Activated B cell treated with CpG ODN at 0.5 μM for 24 hours (primary cell): ENCODE data around the gene FRY. TPM values are rescaled to one million over a fixed set of nuclear protein-coding genes. Genes with fewer than 3 reads are reported as not detected.

Source experiments
- ATAC-seq: fragments of 200-7000 bp; cut with Tn5 transposase; one replicate; pipeline ENCODE4 v1.10.0; 2021; ENCODE audit warnings: low read depth, mild to moderate bottlenecking, moderate library complexity
- CTCF ChIA-PET: fragments of 350-600 bp; sonication (Branson Sonifier 250); formaldehyde crosslinking; loops from one replicate; lab custom pipeline; 2021; ENCODE audit warnings: antibody characterized with exemption; lab: Charles Lee
- POLR2A ChIA-PET: fragments of 350-600 bp; sonication (Branson Sonifier 250); formaldehyde crosslinking; loops from one replicate; lab custom pipeline; 2021; ENCODE audit warnings: antibody characterized with exemption; lab: Charles Lee
- DNase-seq: peaks from one replicate; pipeline ENCODE4 v3.0.0; 2022
- H3K27ac Mint-ChIP-seq: one replicate; pipeline ENCODE4 v1.8.0; 2020; ENCODE audit warnings: mixed read lengths
- H3K27me3 Mint-ChIP-seq: one replicate; pipeline ENCODE4 v1.8.0; 2021; ENCODE audit warnings: mixed read lengths
- H3K36me3 Mint-ChIP-seq: one replicate; pipeline ENCODE4 v1.8.0; 2021; ENCODE audit warnings: low read depth, mixed read lengths
- H3K4me1 Mint-ChIP-seq: one replicate; pipeline ENCODE4 v1.8.0; 2021; ENCODE audit warnings: mixed read lengths
- H3K4me3 Mint-ChIP-seq: one replicate; pipeline ENCODE4 v1.8.0; 2020; ENCODE audit warnings: mild to moderate bottlenecking, mixed read lengths
- H3K9me3 Mint-ChIP-seq: one replicate; pipeline ENCODE4 v1.8.0; 2020; ENCODE audit warnings: mixed read lengths
- intact Hi-C: fragments of 100-400 bp; cut with micrococcal nuclease; formaldehyde crosslinking; loops from one replicate; pipeline ENCODE4 v1.15.1; 2024
- total RNA-seq: library from RNA; stranded (reverse); gene quantifications from 2 replicates; pipeline ENCODE4 v1.2.3, GENCODE V29; 2022
- TF ChIP-seq, protein P1 (sequence below): fragments of 200-600 bp; IDR thresholded peaks from one replicate; pipeline ENCODE4 v1.8.0; 2022; ENCODE audit warnings: antibody characterized with exemption, mild to moderate bottlenecking

Gene FRY
- total RNA-seq, 1 donor from 2014 or later, result 4.8 TPM

DNA sequence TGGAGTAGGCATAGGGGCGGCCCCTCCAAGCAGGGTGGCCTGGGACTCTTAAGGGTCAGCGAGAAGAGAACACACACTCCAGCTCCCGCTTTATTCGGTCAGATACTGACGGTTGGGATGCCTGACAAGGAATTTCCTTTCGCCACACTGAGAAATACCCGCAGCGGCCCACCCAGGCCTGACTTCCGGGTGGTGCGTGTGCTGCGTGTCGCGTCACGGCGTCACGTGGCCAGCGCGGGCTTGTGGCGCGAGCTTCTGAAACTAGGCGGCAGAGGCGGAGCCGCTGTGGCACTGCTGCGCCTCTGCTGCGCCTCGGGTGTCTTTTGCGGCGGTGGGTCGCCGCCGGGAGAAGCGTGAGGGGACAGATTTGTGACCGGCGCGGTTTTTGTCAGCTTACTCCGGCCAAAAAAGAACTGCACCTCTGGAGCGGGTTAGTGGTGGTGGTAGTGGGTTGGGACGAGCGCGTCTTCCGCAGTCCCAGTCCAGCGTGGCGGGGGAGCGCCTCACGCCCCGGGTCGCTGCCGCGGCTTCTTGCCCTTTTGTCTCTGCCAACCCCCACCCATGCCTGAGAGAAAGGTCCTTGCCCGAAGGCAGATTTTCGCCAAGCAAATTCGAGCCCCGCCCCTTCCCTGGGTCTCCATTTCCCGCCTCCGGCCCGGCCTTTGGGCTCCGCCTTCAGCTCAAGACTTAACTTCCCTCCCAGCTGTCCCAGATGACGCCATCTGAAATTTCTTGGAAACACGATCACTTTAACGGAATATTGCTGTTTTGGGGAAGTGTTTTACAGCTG is 283.9 kb downstream of the FRY start, which contains the start of the genes BRCA2 and ZAR1L:
Gene BRCA2, plus strand, starts transcription at position 271 of the 790 bp plus-strand sequence. CDS start 953 bp downstream, outside the sequence.
Gene ZAR1L, minus strand, starts transcription at position 126 of the 790 bp plus-strand sequence. CDS start 3,438 bp downstream, outside the sequence.
- Mint-ChIP-seq H3K27me3 (no peaks in the 10 kb centered on the region), H3K27ac (peak within 1 kb of the TSS; percentile 100), H3K9me3 (no peaks in the 10 kb centered on the region), H3K4me1 (peaks cover 14% of the 10 kb centered on the region), H3K4me3 (peak within 1 kb of the TSS; percentile 94), H3K36me3 (peaks cover 11% of the 10 kb centered on the region)
- ChIA-PET CTCF (interaction anchor here (0.7 to 4.1 kb wide), 9 partner anchors 10 to 1228 kb away, joined by 3 to 17 read pairs (median 3); partner anchors contain the start of genes N4BP2L1 and PDS5B), POLR2A (interaction anchor here (0.6 to 3.8 kb wide), 29 partner anchors 9 to 1287 kb away, joined by 3 to 64 read pairs (median 4); partner anchors contain the start of genes FRY, N4BP2L1, N4BP2L2 and PDS5B)
- peak; percentile 80 for DNase-seq
- peak; percentile 88 for ATAC-seq
- intact Hi-C loops, result loop anchor here (1.0 to 10.0 kb wide), 11 partner anchors 113 to 1502 kb away; partner anchors contain the start of genes B3GLCT, FRY, N4BP2L1 and N4BP2L2
- TF ChIP-seq, protein P1, sequence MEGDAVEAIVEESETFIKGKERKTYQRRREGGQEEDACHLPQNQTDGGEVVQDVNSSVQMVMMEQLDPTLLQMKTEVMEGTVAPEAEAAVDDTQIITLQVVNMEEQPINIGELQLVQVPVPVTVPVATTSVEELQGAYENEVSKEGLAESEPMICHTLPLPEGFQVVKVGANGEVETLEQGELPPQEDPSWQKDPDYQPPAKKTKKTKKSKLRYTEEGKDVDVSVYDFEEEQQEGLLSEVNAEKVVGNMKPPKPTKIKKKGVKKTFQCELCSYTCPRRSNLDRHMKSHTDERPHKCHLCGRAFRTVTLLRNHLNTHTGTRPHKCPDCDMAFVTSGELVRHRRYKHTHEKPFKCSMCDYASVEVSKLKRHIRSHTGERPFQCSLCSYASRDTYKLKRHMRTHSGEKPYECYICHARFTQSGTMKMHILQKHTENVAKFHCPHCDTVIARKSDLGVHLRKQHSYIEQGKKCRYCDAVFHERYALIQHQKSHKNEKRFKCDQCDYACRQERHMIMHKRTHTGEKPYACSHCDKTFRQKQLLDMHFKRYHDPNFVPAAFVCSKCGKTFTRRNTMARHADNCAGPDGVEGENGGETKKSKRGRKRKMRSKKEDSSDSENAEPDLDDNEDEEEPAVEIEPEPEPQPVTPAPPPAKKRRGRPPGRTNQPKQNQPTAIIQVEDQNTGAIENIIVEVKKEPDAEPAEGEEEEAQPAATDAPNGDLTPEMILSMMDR, result no peak

DNA sequence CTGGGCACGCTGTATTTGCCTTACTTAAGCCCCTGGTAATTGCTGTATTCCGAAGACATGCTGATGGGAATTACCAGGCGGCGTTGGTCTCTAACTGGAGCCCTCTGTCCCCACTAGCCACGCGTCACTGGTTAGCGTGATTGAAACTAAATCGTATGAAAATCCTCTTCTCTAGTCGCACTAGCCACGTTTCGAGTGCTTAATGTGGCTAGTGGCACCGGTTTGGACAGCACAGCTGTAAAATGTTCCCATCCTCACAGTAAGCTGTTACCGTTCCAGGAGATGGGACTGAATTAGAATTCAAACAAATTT is 284.4 kb downstream of the FRY start:
- ATAC-seq (peak; percentile 16), DNase-seq (no peak)
- POLR2A ChIA-PET, result interaction anchor here (0.6 to 3.8 kb wide), 10 partner anchors 11 to 1286 kb away, joined by 3 to 64 read pairs (median 6); partner anchors contain the start of genes FRY, N4BP2L1 and N4BP2L2
- Mint-ChIP-seq H3K4me1 (peaks cover 13% of the 10 kb centered on the region), H3K27me3 (no peaks in the 10 kb centered on the region), H3K36me3 (peaks cover 11% of the 10 kb centered on the region), H3K4me3 (peak overlapping the region; percentile 94), H3K9me3 (no peaks in the 10 kb centered on the region), H3K27ac (peak overlapping the region; percentile 100)
- TF ChIP-seq, protein P1, result no peak
- CTCF ChIA-PET, result interaction anchor here (1.3 to 4.1 kb wide), 5 partner anchors 112 to 406 kb away, joined by 3 to 17 read pairs (median 4); partner anchors contain the start of gene N4BP2L1
- intact Hi-C loops, result loop anchor here (5.0 to 10.0 kb wide), 4 partner anchors 284 to 1501 kb away; partner anchors contain the start of genes B3GLCT, FRY and RFC3

DNA sequence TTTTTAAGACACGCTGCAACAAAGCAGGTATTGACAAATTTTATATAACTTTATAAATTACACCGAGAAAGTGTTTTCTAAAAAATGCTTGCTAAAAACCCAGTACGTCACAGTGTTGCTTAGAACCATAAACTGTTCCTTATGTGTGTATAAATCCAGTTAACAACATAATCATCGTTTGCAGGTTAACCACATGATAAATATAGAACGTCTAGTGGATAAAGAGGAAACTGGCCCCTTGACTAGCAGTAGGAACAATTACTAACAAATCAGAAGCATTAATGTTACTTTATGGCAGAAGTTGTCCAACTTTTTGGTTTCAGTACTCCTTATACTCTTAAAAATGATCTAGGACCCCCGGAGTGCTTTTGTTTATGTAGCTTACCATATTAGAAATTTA is 284.9 kb downstream of the FRY start:
- Mint-ChIP-seq H3K36me3 (peaks cover 11% of the 10 kb centered on the region), H3K4me3 (peak overlapping the region; percentile 94), H3K27me3 (no peaks in the 10 kb centered on the region), H3K4me1 (peaks cover 13% of the 10 kb centered on the region), H3K9me3 (no peaks in the 10 kb centered on the region), H3K27ac (no peak overlapping the region)
- TF ChIP-seq, protein P1, result no peak
- DNase-seq (no peak), ATAC-seq (no peak)
- CTCF ChIA-PET, result interaction anchor here (1.6 to 4.1 kb wide), 2 partner anchors 126 to 406 kb away, joined by 5 to 17 read pairs; no protein-coding TSS in a partner anchor
- intact Hi-C loops, result loop anchor here (5.0 to 10.0 kb wide), 4 partner anchors 284 to 1501 kb away; partner anchors contain the start of genes B3GLCT, FRY and RFC3
- POLR2A ChIA-PET, result interaction anchor here (1.7 to 3.8 kb wide), 3 partner anchors 111 to 406 kb away, joined by 6 to 64 read pairs (median 13); partner anchors contain the start of genes FRY and N4BP2L1

DNA sequence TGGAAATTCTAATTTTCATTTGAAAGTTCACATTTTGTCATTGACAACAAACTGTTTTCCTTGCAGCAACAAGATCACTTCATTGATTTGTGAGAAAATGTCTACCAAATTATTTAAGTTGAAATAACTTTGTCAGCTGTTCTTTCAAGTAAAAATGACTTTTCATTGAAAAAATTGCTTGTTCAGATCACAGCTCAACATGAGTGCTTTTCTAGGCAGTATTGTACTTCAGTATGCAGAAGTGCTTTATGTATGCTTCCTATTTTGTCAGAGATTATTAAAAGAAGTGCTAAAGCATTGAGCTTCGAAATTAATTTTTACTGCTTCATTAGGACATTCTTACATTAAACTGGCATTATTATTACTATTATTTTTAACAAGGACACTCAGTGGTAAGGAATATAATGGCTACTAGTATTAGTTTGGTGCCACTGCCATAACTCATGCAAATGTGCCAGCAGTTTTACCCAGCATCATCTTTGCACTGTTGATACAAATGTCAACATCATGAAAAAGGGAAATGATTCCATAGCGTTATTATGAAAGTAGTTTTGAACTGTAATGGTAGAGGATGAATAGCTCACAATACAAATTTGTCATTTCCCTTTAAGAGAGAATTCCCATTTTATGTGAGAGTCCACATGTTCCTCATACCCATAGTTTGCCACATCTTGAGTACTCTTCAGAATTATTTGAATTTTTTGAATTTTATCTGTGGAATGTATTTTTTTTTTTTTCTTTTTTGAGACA is 286.3 kb downstream of the FRY start:
- H3K9me3 Mint-ChIP-seq, result no peaks in the 10 kb centered on the region
- ChIA-PET CTCF (no interaction called here), POLR2A (no interaction called here)
- DNase-seq (no peak), ATAC-seq (no peak)
- peaks cover 11% of the 10 kb centered on the region for H3K36me3 Mint-ChIP-seq
- no peak overlapping the region for H3K27ac Mint-ChIP-seq
- H3K4me1 Mint-ChIP-seq, result peaks cover 13% of the 10 kb centered on the region
- TF ChIP-seq, protein P1, result no peak
- no peaks in the 10 kb centered on the region for H3K27me3 Mint-ChIP-seq
- H3K4me3 Mint-ChIP-seq, result no peak overlapping the region
- intact Hi-C loops, result loop anchor here (5.0 to 10.0 kb wide), 4 partner anchors 286 to 1499 kb away; partner anchors contain the start of genes B3GLCT, FRY and RFC3
